Upper lobe of left lung (tissue), 4 donors: Measurements from ENCODE around the gene ART1.

ENCODE experiments used
- EP300 ChIP-seq, 4 donors: sonication (generic); formaldehyde crosslinking; IDR thresholded peaks; one replicate each; pipeline ENCODE4 v1.5.1; 2017; ENCODE audit warnings: antibody characterized with exemption in 4 of 4, control low read depth in 2 of 4
- POLR2AphosphoS5 ChIP-seq, 2 donors: sonication (generic); formaldehyde crosslinking; IDR thresholded peaks; one replicate each; pipeline ENCODE4 v1.5.1; 2017; ENCODE audit warnings: antibody characterized with exemption in 2 of 2

DNA sequence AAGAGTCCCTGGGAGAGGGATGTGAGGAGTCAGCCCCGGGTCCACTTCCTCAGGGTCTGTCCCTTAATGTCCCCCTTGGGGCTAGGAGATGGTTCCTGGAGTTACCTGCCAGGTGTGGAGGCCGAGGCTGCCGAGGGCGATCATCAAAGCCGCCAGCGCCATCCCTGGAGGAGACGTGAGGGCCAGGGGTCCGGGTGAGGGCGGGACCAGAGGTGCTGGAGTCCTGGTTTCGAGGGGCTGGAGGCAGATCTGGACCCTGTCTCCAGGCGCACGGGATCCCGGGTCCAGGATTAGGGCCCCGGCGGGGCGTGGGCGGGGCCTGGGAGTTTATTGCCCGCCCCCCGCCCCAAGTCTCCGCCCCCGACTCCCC, 3.2 kb upstream of the ART1 start, which contains the start of gene ART5:
- TF ChIP-seq POLR2AphosphoS5 (IDR thresholded peaks at IDR 0.05) (no peak), EP300 (IDR thresholded peaks at IDR 0.05) (no peak)
